Measurements from ENCODE around the gene MAGEA2. TPM values are rescaled to one million over a fixed set of nuclear protein-coding genes. Genes with fewer than 3 reads are reported as not detected.
"Not testable (repeated sequence)": the region's sequence is repeated elsewhere in the genome, so short reads cannot be mapped to it uniquely, and the experiment has no call there.

Gene MAGEA2, protein sequence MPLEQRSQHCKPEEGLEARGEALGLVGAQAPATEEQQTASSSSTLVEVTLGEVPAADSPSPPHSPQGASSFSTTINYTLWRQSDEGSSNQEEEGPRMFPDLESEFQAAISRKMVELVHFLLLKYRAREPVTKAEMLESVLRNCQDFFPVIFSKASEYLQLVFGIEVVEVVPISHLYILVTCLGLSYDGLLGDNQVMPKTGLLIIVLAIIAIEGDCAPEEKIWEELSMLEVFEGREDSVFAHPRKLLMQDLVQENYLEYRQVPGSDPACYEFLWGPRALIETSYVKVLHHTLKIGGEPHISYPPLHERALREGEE
- not detected in 2 replicates for total RNA-seq (ENCODE audit: low replicate concordance)

DNA sequence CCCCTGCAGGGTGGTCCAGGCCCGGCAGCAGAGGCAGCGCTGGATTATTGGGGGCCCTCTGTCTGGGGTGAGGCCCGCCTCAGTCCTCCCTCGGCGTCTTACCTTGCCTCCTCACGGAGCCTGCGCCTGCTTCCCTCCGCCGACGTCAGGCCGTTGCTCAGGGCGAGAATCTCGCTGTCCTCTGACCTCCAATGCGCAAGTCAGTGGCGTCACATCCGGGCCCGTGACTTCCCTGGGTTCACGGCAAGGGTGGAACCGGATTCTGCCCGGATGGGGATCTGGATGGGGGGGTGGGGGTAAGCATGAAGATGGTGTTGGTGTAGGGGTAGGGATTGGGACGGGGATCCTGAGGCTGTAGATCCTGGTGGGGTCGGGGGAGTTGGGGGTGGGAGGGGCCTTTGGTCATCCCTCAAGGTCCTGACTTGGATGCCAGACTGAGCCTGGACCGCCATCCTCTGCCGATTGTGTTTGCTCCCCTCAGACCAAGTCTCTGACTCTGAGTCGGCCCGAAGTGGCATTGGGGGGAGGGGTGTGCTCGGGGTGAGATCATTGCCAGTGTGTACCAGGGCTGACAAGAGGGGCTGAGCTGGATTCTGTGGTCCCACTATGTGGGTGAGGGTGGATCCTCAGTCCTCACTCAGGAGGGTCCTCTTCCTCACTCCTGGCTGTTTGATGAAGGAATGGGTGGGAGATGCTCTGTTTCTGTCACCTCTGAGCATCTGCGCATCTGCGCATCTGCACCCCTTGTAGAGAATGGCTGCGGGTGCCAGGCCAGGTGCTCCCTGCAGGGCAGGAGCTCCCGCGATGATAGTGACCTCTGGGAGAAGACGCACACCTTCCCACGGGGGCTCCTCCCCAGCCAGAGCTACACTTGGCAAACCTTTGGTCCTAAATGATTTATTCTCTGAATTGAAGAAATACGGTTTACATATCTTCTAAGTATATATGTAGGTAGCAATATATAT, at the start of gene MAGEA2:
MAGEA2 (minus strand) TSS at position 157 of the 965 bp plus-strand sequence. CDS start 2,479 bp downstream, outside the sequence.
- not testable (repeated sequence) for H3K4me3 ChIP-seq (ENCODE audit: low read depth, low read length); DNase-seq (ENCODE audit: low read depth)

DNA sequence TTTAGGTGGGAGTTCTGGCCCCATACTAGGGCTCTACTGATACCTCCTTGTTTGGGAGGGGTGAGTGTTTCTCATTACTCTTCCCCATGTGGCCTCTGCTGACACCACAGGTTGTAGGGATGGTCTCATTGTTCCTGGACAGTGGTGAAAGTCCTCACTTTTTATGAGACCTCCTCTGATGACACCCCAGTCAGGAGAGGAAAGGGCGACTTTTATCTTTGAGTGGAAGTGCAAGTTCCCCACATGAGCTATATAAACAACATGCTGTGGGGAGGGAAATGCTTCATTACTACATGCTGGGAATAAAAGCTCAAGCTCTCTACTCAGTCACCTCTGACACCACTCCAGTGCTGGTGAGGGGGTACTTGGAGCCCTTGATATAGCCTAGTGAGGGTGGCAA, 45.3 kb upstream of the MAGEA2 start:
- no peak for DNase-seq (ENCODE audit: low read depth)
- no peak overlapping the region for H3K4me3 ChIP-seq (ENCODE audit: low read depth, low read length)
- TF ChIP-seq, protein P1, sequence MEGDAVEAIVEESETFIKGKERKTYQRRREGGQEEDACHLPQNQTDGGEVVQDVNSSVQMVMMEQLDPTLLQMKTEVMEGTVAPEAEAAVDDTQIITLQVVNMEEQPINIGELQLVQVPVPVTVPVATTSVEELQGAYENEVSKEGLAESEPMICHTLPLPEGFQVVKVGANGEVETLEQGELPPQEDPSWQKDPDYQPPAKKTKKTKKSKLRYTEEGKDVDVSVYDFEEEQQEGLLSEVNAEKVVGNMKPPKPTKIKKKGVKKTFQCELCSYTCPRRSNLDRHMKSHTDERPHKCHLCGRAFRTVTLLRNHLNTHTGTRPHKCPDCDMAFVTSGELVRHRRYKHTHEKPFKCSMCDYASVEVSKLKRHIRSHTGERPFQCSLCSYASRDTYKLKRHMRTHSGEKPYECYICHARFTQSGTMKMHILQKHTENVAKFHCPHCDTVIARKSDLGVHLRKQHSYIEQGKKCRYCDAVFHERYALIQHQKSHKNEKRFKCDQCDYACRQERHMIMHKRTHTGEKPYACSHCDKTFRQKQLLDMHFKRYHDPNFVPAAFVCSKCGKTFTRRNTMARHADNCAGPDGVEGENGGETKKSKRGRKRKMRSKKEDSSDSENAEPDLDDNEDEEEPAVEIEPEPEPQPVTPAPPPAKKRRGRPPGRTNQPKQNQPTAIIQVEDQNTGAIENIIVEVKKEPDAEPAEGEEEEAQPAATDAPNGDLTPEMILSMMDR (IDR thresholded peaks at IDR 0.05; ENCODE audit: insufficient read depth, low read length), result no peak

DNA sequence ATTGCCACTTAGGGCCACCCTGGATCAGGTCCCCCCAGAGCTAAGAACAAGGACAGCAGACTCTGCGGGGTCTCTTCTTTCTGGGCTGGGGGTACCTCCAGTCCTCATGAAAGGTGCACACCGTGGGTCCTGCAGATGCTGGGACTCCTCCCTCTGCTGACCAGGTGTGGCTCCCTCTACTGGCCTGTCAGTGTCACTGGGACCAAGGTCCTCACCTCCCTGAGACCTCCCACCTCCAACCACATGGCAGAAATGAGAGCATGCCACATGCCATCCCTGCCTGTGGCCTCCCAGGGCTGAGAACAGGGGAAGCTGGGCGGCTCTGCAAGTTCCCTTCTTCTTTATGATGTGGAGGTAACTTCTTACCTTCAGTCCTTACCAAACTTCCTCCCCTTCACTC, 33.4 kb upstream of the MAGEA2 start:
- not testable (repeated sequence) for DNase-seq (ENCODE audit: low read depth); H3K4me3 ChIP-seq (ENCODE audit: low read depth, low read length)

DNA sequence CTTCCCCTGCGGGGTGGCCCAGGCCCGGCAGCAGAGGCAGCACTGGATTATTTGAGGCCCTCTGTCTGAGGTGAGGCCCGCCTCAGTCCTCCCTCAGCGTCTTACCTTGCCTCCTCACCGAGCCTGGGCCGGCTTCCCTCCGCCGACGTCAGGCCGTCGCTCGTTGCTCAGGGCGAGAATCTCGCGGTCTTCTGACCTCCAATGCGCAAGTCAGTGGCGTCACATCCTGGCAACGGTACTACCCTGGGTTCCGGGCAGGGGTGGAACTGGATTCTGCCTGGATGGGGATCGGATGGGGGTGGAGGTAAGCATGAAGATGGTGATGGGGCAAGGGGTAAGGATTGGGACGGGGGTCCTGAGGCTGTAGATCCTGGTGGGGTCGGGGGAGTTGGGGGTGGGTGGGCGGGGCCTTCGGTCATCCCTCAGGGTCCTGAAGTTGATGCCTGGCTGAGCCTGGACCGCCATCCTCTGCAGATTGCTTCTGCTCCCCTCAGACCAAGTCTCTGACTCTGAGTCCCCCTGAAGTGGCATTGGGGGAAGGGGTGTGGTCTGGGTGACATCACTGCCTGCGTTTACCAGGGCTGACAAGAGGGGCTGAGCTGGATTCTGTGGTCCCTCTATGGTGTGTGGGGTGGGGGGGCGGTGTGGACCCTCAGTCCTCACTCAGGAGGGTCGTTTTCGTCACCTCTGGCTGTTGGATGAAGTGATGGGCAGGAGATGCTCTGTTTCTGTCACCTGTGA, 16.1 kb upstream of the MAGEA2 start, which contains the start of gene MAGEA6:
MAGEA6 (minus strand) TSS at position 141 of the 741 bp plus-strand sequence. CDS start 2,039 bp downstream, outside the sequence.
- H3K4me3 ChIP-seq (ENCODE audit: low read depth, low read length); DNase-seq (ENCODE audit: low read depth): not testable (repeated sequence)

DNA sequence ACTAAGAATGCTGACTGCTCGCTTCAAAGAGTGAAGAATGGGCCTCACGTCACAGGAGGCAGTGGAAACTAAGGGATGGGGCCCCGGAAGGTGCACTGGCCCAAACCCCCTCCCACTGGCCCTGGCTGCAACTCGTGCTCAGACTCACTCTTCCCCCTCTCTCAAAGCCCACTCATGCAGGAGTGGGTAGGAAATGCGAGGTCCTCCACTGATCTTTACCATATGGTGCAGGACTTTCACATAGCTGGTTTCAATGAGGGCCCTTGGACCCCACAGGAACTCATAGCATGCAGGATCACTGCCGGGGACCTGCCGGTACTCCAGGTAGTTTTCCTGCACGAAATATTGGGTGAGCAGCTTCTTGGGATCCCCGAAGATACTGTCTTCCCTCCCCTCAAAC, 12.9 kb upstream of the MAGEA2 start:
- not testable (repeated sequence) for DNase-seq (ENCODE audit: low read depth); H3K4me3 ChIP-seq (ENCODE audit: low read depth, low read length)

DNA sequence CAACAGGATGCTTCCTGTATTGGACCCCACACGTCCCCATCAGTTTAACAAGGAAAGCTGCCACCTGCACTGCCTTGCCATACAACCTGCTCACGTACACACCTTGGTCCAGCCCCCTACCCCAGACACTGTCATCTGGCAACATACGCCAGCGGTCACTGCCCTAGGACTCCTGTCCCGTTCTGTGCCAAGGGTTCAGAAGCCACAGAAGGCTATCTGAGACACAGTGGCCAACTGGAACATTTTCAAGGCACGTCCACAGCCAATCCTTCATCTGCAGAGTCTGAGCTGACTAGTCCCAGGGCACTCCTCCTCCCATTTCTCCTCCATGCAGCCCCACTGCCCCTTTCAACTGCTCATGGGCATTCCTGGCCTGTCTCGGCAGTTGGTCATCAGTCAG, 7.9 kb upstream of the MAGEA2 start:
- DNase-seq (ENCODE audit: low read depth); H3K4me3 ChIP-seq (ENCODE audit: low read depth, low read length): not testable (repeated sequence)

DNA sequence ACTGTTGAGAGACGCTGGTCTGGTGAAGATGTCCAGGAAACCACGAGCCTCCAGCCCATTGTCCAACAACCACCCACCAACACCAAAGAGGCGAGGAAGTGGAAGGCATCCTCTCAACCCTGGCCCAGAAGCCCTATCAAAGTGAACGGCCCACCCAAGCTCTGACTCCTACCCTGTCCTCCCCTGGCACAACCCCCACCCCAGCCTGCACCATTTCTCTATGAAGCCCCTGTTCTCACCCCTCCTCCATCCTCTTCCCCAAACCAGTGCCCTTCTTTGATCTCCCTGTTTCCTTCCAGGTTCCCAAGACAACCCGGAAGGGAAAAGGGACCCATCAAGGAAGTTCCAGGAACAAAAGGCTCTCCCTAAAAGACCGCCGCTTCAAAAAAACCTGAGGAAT, 5.9 kb upstream of the MAGEA2 start:
- DNase-seq (ENCODE audit: low read depth); H3K4me3 ChIP-seq (ENCODE audit: low read depth, low read length): not testable (repeated sequence)

DNA sequence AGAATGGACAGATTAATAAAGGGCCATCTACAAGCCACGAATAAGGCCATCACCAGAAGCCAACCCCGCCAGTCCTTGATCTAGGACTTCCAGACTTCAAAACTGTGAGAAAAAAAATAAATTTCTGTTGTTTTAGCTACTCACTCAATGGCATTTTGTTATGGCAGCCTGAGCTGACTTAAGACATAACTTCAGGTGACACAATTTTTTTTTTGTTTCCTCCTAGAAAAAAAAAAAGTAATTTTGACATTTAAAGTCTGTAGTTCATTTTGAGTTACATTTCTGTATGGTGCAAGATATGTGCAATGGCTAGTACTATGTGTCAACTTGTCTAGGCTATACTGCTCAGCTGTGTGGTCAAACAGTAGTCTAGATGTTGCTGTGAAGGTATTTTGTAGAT, 5.3 kb upstream of the MAGEA2 start, which contains the start of gene CSAG3:
CSAG3 (plus strand) TSS at position 301 of the 400 bp plus-strand sequence.
- H3K4me3 ChIP-seq (ENCODE audit: low read depth, low read length); DNase-seq (ENCODE audit: low read depth): not testable (repeated sequence)

DNA sequence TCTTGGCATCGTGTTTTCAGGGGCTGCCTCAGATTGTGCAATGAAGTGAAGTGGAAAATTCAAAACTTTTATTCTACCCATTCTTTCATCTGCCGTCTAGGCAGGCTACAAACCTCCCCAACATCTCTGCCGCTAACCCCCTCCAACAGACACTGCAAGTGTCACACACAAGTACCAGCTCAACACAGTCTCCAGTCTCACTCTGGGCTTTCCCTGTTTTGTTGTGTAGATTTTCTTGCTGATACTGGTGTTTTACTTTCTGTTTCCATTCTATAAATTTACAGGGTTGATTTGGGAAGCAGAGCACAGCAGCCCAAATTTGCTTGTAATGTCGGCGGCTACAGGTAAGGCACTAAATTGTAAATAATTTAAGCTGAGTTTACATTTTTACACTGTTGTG, 1.2 kb upstream of the MAGEA2 start:
- DNase-seq (ENCODE audit: low read depth); H3K4me3 ChIP-seq (ENCODE audit: low read depth, low read length): not testable (repeated sequence)

DNA sequence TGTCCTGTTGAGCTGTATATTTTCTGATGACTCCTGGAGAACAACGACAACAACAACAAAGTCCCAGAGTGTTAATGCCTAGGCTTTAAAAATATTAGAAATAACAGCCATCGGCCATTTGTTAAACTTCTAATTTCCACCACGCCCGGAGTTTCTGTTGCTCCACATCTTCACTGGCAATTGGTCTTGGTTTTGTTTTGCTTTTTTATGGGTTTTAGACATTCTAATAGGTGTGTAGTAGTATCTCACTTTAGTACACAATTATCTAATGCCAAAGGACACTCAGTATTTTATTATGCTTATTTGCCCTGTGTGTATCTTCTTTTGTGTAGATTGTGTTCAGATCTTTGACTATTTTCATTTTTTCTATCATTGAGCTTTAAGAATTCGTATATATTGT, 15.1 kb downstream of the MAGEA2 start:
- DNase-seq (ENCODE audit: low read depth), result no peak
- TF ChIP-seq, protein P1 (IDR thresholded peaks at IDR 0.05; ENCODE audit: insufficient read depth, low read length), result no peak
- H3K4me3 ChIP-seq (ENCODE audit: low read depth, low read length), result no peak overlapping the region

DNA sequence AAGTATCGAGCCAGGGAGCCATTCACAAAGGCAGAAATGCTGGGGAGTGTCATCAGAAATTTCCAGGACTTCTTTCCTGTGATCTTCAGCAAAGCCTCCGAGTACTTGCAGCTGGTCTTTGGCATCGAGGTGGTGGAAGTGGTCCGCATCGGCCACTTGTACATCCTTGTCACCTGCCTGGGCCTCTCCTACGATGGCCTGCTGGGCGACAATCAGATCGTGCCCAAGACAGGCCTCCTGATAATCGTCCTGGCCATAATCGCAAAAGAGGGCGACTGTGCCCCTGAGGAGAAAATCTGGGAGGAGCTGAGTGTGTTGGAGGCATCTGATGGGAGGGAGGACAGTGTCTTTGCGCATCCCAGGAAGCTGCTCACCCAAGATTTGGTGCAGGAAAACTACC, 17.1 kb downstream of the MAGEA2 start:
- not testable (repeated sequence) for DNase-seq (ENCODE audit: low read depth); H3K4me3 ChIP-seq (ENCODE audit: low read depth, low read length)

Measured in fibroblast of the aortic adventitia (primary cell).